ENCODE data around the gene ALOX15B.

The ALOX15B gene

GRCh38 chr17:7997186-7997585 is 41.7 kb upstream of the ALOX15B start:
- peak; percentile 16; the same call in 1 of the 2 replicates for TF ChIP-seq CTCF (IDR thresholded peaks at IDR 0.05; ENCODE audit: low read depth, low read length)
- no peak overlapping the region for H3K4me3 ChIP-seq (ENCODE audit: low read depth, low read length)

GRCh38 chr17:8001976-8002720 is 36.7 kb upstream of the ALOX15B start, which contains the start of gene GUCY2D:
TSS of gene GUCY2D (plus strand) at chr17:8002615. CDS start at chr17:8003048, 433 bp downstream.
- no peak for TF ChIP-seq CTCF (IDR thresholded peaks at IDR 0.05; ENCODE audit: low read depth, low read length)
- no peak within 1 kb of the TSS for H3K4me3 ChIP-seq (ENCODE audit: low read depth, low read length)

- no peak for TF ChIP-seq CTCF (IDR thresholded peaks at IDR 0.05; ENCODE audit: low read depth, low read length)
- H3K4me3 ChIP-seq (ENCODE audit: low read depth, low read length), result no peak overlapping the region
Observed at GRCh38 chr17:8002721-8003593, 35.9 kb upstream of the ALOX15B start.

- no peak overlapping the region for H3K4me3 ChIP-seq (ENCODE audit: low read depth, low read length)
- TF ChIP-seq CTCF (IDR thresholded peaks at IDR 0.05; ENCODE audit: low read depth, low read length), result no peak
Observed at GRCh38 chr17:8003594-8004181, 35.2 kb upstream of the ALOX15B start.

GRCh38 chr17:8004899-8005298 is 34.0 kb upstream of the ALOX15B start:
- no peak for TF ChIP-seq CTCF (IDR thresholded peaks at IDR 0.05; ENCODE audit: low read depth, low read length)
- 0 out of 2 replicates have a peak overlapping the region, but pooled peaks have one; percentile 20 for H3K4me3 ChIP-seq (ENCODE audit: low read depth, low read length)

- H3K4me3 ChIP-seq (ENCODE audit: low read depth, low read length), result no peak overlapping the region
- TF ChIP-seq CTCF (IDR thresholded peaks at IDR 0.05; ENCODE audit: low read depth, low read length), result no peak
Observed at GRCh38 chr17:8005357-8005756, 33.5 kb upstream of the ALOX15B start.
